Calu3 (cell line): ENCODE measurements around the gene EYS. TPM values are rescaled to one million over a fixed set of nuclear protein-coding genes. Genes with fewer than 3 reads are reported as not detected.

Source experiments
- BruUV-seq: library from RNA; stranded (reverse); fragments of 400-500 nt; replicated peaks from 2 replicates; lab custom pipeline; 2021; lab: Mats Ljungman, UMichigan
- CTCF ChIA-PET: fragments of 300-600 bp; sonication (Branson Sonifier 250); formaldehyde crosslinking; loops from one replicate; lab custom pipeline; 2022; ENCODE audit warnings: antibody characterized with exemption; lab: Charles Lee
- DNase-seq: peaks from one replicate; pipeline ENCODE4 v3.0.0; 2022
- H3K27ac Mint-ChIP-seq: one replicate; pipeline ENCODE4 v1.8.0; 2022; ENCODE audit warnings: mixed read lengths; ENCODE audit not compliant: unreplicated experiment
- H3K27me3 Mint-ChIP-seq: one replicate; pipeline ENCODE4 v1.8.0; 2022; ENCODE audit warnings: mixed read lengths; ENCODE audit not compliant: unreplicated experiment
- H3K36me3 Mint-ChIP-seq: one replicate; pipeline ENCODE4 v1.8.0; 2022; ENCODE audit warnings: mild to moderate bottlenecking, moderate library complexity, mixed read lengths; ENCODE audit not compliant: insufficient read depth, unreplicated experiment
- H3K4me1 Mint-ChIP-seq: one replicate; pipeline ENCODE4 v1.8.0; 2022; ENCODE audit warnings: mild to moderate bottlenecking, low read depth, mixed read lengths; ENCODE audit not compliant: unreplicated experiment
- H3K4me3 Mint-ChIP-seq: one replicate; pipeline ENCODE4 v1.8.0; 2022; ENCODE audit warnings: mild to moderate bottlenecking, low read depth, moderate library complexity, mixed read lengths; ENCODE audit not compliant: unreplicated experiment
- H3K9me3 Mint-ChIP-seq: one replicate; pipeline ENCODE4 v1.8.0; 2022; ENCODE audit warnings: low read depth, mixed read lengths; ENCODE audit not compliant: unreplicated experiment
- CTCF ChIP-seq: fragments of 200-600 bp; IDR thresholded peaks from one replicate; pipeline ENCODE4 v1.8.0; 2022; ENCODE audit warnings: antibody characterized with exemption; ENCODE audit not compliant: unreplicated experiment
- intact Hi-C: fragments of 100-400 bp; cut with micrococcal nuclease; formaldehyde crosslinking; loops from one replicate; pipeline ENCODE4 v1.10.0; 2022; ENCODE audit not compliant: unreplicated experiment
- total RNA-seq: library from RNA; stranded (reverse); gene quantifications from 2 replicates; pipeline ENCODE4 v1.2.3, GENCODE V29; 2022

The EYS gene
- total RNA-seq, 1 experiment from 2014 or later, result not detected

GRCh38 chr6:65123521-65123920 is 583.5 kb downstream of the EYS start:
- intact Hi-C loops, result no loop called here
- CTCF ChIA-PET, result no interaction called here
- no TSS peak for BruUV-seq
- Mint-ChIP-seq H3K27me3 (no peaks in the 10 kb centered on the region), H3K27ac (no peak overlapping the region), H3K4me1 (no peaks in the 10 kb centered on the region), H3K36me3 (no peaks in the 10 kb centered on the region), H3K9me3 (peaks cover 10% of the 10 kb centered on the region), H3K4me3 (no peak overlapping the region)
- no peak for DNase-seq
- no peak for TF ChIP-seq CTCF

DNA sequence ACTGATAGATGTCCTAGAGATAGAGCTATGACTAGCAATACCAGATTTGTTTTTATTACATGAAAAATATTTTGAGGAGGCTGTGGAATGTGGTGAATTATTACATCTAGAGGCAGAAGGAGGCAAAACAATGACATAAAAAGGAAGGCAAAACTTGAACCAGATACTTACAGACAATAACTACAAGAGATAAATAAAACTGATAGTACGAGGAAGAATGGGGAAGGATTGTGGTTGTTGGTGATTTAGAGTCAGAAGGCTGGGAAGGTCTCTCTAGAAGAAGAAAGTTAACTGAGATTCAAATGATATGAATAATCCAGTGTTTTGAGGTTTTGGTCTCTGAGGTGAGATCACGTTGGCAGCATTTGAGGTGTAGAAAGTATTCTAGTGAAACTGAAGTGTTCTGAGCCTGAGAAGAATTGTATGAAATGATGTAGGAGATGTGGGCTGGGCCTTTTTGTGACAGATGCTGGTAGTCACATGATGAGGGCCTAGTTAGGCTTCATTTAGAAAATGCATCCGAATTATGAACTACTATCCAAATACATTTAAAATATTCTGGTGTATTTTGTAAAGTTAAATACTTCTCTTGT is 589.1 kb downstream of the EYS start:
- no peaks in the 10 kb centered on the region for H3K27me3 Mint-ChIP-seq
- CTCF ChIA-PET, result no interaction called here
- no peaks in the 10 kb centered on the region for H3K36me3 Mint-ChIP-seq
- TF ChIP-seq CTCF, result no peak
- intact Hi-C loops, result no loop called here
- H3K27ac Mint-ChIP-seq, result no peak overlapping the region
- H3K4me1 Mint-ChIP-seq, result no peaks in the 10 kb centered on the region
- H3K9me3 Mint-ChIP-seq, result peaks cover 9% of the 10 kb centered on the region
- BruUV-seq, result no TSS peak
- DNase-seq, result no peak
- no peak overlapping the region for H3K4me3 Mint-ChIP-seq

DNA sequence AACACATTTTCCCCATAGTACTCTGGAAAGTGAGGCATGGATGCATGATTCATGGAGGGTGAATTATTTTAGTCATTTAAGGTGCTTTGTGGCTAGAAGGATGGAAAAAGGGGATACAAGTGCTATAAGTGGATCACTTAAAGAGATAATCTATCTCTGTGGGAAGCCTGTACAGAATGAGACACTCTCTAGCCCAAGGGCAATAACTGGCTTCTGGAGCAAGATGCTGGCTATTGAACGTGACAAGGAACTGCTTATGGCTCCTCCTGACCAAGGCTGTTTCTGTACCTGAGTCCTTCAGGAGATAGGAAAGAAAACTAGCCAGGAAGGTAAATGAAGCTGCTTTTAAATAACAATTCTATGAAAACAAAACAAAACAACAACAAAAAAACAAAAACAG is 590.7 kb downstream of the EYS start:
- CTCF ChIA-PET, result no interaction called here
- no peaks in the 10 kb centered on the region for H3K27me3 Mint-ChIP-seq
- H3K27ac Mint-ChIP-seq, result no peak overlapping the region
- H3K36me3 Mint-ChIP-seq, result no peaks in the 10 kb centered on the region
- no peaks in the 10 kb centered on the region for H3K4me1 Mint-ChIP-seq
- TF ChIP-seq CTCF, result no peak
- no TSS peak for BruUV-seq
- no peak overlapping the region for H3K4me3 Mint-ChIP-seq
- intact Hi-C loops, result no loop called here
- H3K9me3 Mint-ChIP-seq, result peaks cover 9% of the 10 kb centered on the region
- DNase-seq, result no peak

- Mint-ChIP-seq H3K9me3 (peaks cover 3% of the 10 kb centered on the region), H3K4me3 (no peak overlapping the region), H3K27ac (no peak overlapping the region), H3K36me3 (no peaks in the 10 kb centered on the region), H3K4me1 (no peaks in the 10 kb centered on the region), H3K27me3 (no peaks in the 10 kb centered on the region)
- CTCF ChIA-PET, result no interaction called here
- intact Hi-C loops, result no loop called here
- no peak for TF ChIP-seq CTCF
- no TSS peak for BruUV-seq
- no peak for DNase-seq
Measured at GRCh38 chr6:65113581-65113980, 593.4 kb downstream of the EYS start.
